ENCODE measurements around the gene USP34.

Gene USP34

GRCh38 chr2:61138859-61139258 is 332.0 kb downstream of the USP34 start:
- DNase-seq: no peak
